IMR-90 (cell line): ENCODE data around the gene FAM171A1. TPM values are rescaled to one million over a fixed set of nuclear protein-coding genes. Genes with fewer than 3 reads are reported as not detected.

ENCODE experiments used
- ATAC-seq: fragments of 200-7000 bp; cut with Tn5 transposase; 2 replicates; pipeline ENCODE4 v1.9.1; 2020; ENCODE audit warnings: low read depth, mild to moderate bottlenecking, moderate library complexity
- BruUV-seq: library from RNA; stranded (reverse); fragments of 400-500 nt; replicated peaks from 2 replicates; lab custom pipeline; 2021; lab: Mats Ljungman, UMichigan
- CTCF ChIA-PET: fragments of 300-600 bp; formaldehyde crosslinking; extraction: SDS; loops from one replicate; lab custom pipeline; 2021; ENCODE audit warnings: antibody characterized with exemption; lab: Yijun Ruan, JAX
- POLR2A ChIA-PET: fragments of 300-600 bp; sonication (Branson Sonifier 250); formaldehyde crosslinking; loops from one replicate; lab custom pipeline; 2022; ENCODE audit warnings: antibody characterized with exemption; ENCODE audit not compliant: unreplicated experiment; lab: Charles Lee
- DNase-seq: peaks from one replicate; pipeline ENCODE4 v3.0.0; 2013
- H2AFZ ChIP-seq: replicated peaks from 2 replicates; pipeline ENCODE3; 2013; ENCODE audit warnings: low read length, mild to moderate bottlenecking; ENCODE audit not compliant: poor library complexity
- H2AK5ac ChIP-seq: 2 replicates; pipeline ENCODE4 v1.6.1; 2013; ENCODE audit warnings: low read depth, low read length, inconsistent platforms
- H2AK9ac ChIP-seq: replicated peaks from 2 replicates; pipeline ENCODE3; 2013; ENCODE audit warnings: mild to moderate bottlenecking, low read depth, low read length, moderate library complexity; ENCODE audit not compliant: poor library complexity
- H2BK120ac ChIP-seq: 2 replicates; pipeline ENCODE4 v1.6.1; 2013; ENCODE audit warnings: low read depth, low read length, inconsistent platforms
- H2BK15ac ChIP-seq: 3 replicates; pipeline ENCODE4 v1.6.1; 2013; ENCODE audit warnings: low read depth, low read length, inconsistent platforms
- H2BK20ac ChIP-seq: 2 replicates; pipeline ENCODE4 v1.6.1; 2013; ENCODE audit warnings: low read depth, mild to moderate bottlenecking, inconsistent platforms, low read length, moderate library complexity
- H2BK5ac ChIP-seq: 2 replicates; pipeline ENCODE4 v1.6.1; 2013; ENCODE audit warnings: mild to moderate bottlenecking, low read depth, low read length, inconsistent platforms; ENCODE audit not compliant: poor library complexity, severe bottlenecking
- H3K14ac ChIP-seq: replicated peaks from 2 replicates; pipeline ENCODE4 v1.6.1; 2013; ENCODE audit warnings: low read depth, low read length, inconsistent platforms
- H3K18ac ChIP-seq: 2 replicates; pipeline ENCODE4 v1.6.1; 2013; ENCODE audit warnings: low read depth, low read length, control low read depth
- H3K23ac ChIP-seq: 2 replicates; pipeline ENCODE4 v1.6.1; 2013; ENCODE audit warnings: low read depth, low read length, inconsistent platforms
- H3K27ac ChIP-seq: 2 replicates; pipeline ENCODE4 v1.5.1; 2013; ENCODE audit warnings: mild to moderate bottlenecking, control low read depth, low read length; ENCODE audit not compliant: insufficient read depth
- H3K27me3 ChIP-seq: 2 replicates; pipeline ENCODE4 v1.6.1; 2013; ENCODE audit warnings: low read length; ENCODE audit not compliant: control insufficient read depth, insufficient read depth
- H3K36me3 ChIP-seq: 2 replicates; pipeline ENCODE4 v1.6.1; 2013; ENCODE audit warnings: low read length, mixed read lengths; ENCODE audit not compliant: control insufficient read depth, insufficient read depth
- H3K4ac ChIP-seq: 2 replicates; pipeline ENCODE4 v1.6.1; 2013; ENCODE audit warnings: low read depth, low read length, inconsistent platforms
- H3K4me1 ChIP-seq: 2 replicates; pipeline ENCODE4 v1.6.1; 2013; ENCODE audit warnings: low read length, mixed read lengths; ENCODE audit not compliant: control insufficient read depth, insufficient read depth
- H3K4me2 ChIP-seq: 2 replicates; pipeline ENCODE4 v1.6.1; 2013; ENCODE audit warnings: low read depth, mild to moderate bottlenecking, control low read depth, low read length, moderate library complexity
- H3K4me3 ChIP-seq: 2 replicates; pipeline ENCODE4 v1.5.1; 2013; ENCODE audit warnings: low read depth, mild to moderate bottlenecking, control low read depth, low read length, moderate library complexity; ENCODE audit not compliant: insufficient read depth
- H3K56ac ChIP-seq: 2 replicates; pipeline ENCODE4 v1.6.1; 2013; ENCODE audit warnings: low read length, inconsistent platforms; ENCODE audit not compliant: insufficient read depth; ENCODE audit errors: extremely low read depth
- H3K79me1 ChIP-seq, 2 experiments: 2 replicates each; pipeline ENCODE4 v1.6.1; 2013; ENCODE audit warnings: low read length in 2 of 2, inconsistent platforms in 1 of 2, low read depth in 1 of 2
- H3K9ac ChIP-seq: 2 replicates; pipeline ENCODE4 v1.6.1; 2013; ENCODE audit warnings: low read depth, low read length, control low read depth
- H3K9me1 ChIP-seq: 2 replicates; pipeline ENCODE4 v1.6.1; 2013; ENCODE audit warnings: low read length, inconsistent platforms; ENCODE audit not compliant: insufficient read depth
- H3K9me3 ChIP-seq: 2 replicates; pipeline ENCODE4 v1.6.1; 2013; ENCODE audit warnings: low read length; ENCODE audit not compliant: control insufficient read depth, insufficient read depth
- H4K20me1 ChIP-seq: 2 replicates; pipeline ENCODE4 v1.6.1; 2013; ENCODE audit warnings: low read length, inconsistent platforms; ENCODE audit not compliant: insufficient read depth
- H4K5ac ChIP-seq: 2 replicates; pipeline ENCODE4 v1.6.1; 2013; ENCODE audit warnings: mild to moderate bottlenecking, low read depth, low read length, control low read depth
- H4K8ac ChIP-seq, 2 experiments: 2 replicates each; pipeline ENCODE4 v1.6.1; 2013; ENCODE audit warnings: low read depth in 2 of 2, low read length in 2 of 2, control low read depth in 1 of 2, inconsistent platforms in 1 of 2
- H4K91ac ChIP-seq: 2 replicates; pipeline ENCODE4 v1.6.1; 2013; ENCODE audit warnings: low read depth, low read length, inconsistent platforms; ENCODE audit not compliant: insufficient read depth
- BHLHE40 ChIP-seq: fragments of 150-350 bp; IDR thresholded peaks from 2 replicates; pipeline ENCODE4 v1.6.1; 2016; ENCODE audit warnings: mild to moderate bottlenecking, low read depth, low read length
- MXI1 ChIP-seq: IDR thresholded peaks from 2 replicates; pipeline ENCODE4 v1.6.1; 2012; ENCODE audit warnings: low read depth, mild to moderate bottlenecking, low read length, moderate library complexity, borderline replicate concordance
- WGBS, 2 experiments: methylation state at CpG; one replicate each; pipeline versions ENCODE4 v1.1.5 to v1.1.7; 2013; ENCODE audit warnings: missing lambda C conversion rate in 2 of 2; ENCODE audit not compliant: insufficient read length in 1 of 2; ENCODE audit errors: extremely low coverage in 2 of 2; 5-methylcytosine and 5-hydroxymethylcytosine counted together
- dilution Hi-C: fragments of 300-500 bp; cut with HindIII; formaldehyde crosslinking; loops from one replicate; pipeline ENCODE4 v1.14.3; 2018; ENCODE audit warnings: low sequenced_read_pairs; ENCODE audit not compliant: unreplicated experiment
- in situ Hi-C: fragments of 300-500 bp; cut with MboI; formaldehyde crosslinking; loops from 3 replicates; pipeline ENCODE4 v1.14.3; 2019; ENCODE audit warnings: low sequenced_read_pairs, inconsistent platforms, mixed read lengths
- intact Hi-C: fragments of 100-400 bp; cut with micrococcal nuclease; formaldehyde crosslinking; loops from 2 replicates; pipeline ENCODE4 v1.10.0; 2022
- polyA plus RNA-seq, 3 experiments: library from polyadenylated mRNA; depleted of rRNA; stranded (reverse); fragments of >200 nt; gene quantifications; 2 replicates each; pipeline ENCODE4 v1.2.3, GENCODE V29; 2012; ENCODE audit warnings: low replicate concordance in 1 of 3
- total RNA-seq: library from RNA; depleted of rRNA; stranded (reverse); fragments of >200 nt; gene quantifications from 2 replicates; pipeline ENCODE4 v1.2.3, GENCODE V29; 2012

Gene FAM171A1
- total and polyA plus RNA-seq, 2 of the 4 experiments (the other 2 are of a cell fraction): 20.3 to 30.6 TPM

DNA sequence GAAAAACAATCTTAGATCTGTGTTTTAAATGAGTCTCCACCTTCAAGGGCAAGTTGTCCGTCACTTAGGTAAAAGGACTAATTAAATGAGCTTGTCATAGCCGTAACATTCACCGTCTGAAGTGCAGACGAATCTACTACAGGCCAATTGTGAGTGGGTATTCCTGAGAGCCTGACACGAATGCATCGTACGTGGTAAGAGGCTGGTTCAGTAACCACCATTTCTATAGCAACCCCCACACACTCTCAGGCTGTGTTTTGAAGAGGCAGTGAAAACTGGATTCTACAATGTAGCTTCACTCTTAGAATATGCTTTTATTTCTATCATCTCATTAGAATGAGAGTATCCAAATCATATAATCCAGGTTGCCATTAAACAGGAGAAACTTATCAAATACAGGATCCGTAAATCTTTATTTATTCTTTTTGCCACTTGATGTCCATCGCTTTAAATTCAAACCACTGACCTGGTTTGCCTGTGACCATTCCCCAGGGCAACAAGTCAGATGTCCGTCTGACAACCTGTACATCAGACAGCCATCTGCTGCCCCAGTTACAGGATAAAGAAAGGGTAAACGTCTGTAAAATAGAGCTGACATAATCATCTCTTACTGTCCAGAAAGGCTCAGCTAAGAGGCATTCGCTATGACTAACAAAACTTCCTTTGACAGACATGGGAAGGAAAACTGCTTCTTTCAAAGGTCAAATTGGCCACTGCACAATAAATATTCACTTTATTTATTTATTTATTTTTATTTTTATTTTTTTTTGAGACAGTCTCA lies 132.3 kb downstream of the FAM171A1 start:
- no peak overlapping the region for H3K23ac ChIP-seq
- no peak overlapping the region for H2BK15ac ChIP-seq
- no peak overlapping the region for H2AK9ac ChIP-seq
- dilution Hi-C loops (no loop called here), in situ Hi-C loops (no loop called here), intact Hi-C loops (no loop called here)
- no peak overlapping the region for H3K18ac ChIP-seq
- H3K36me3 ChIP-seq: no peaks in the 10 kb centered on the region
- H4K20me1 ChIP-seq: no peaks in the 10 kb centered on the region
- no peak overlapping the region for H2BK20ac ChIP-seq
- no peak overlapping the region for H3K56ac ChIP-seq
- no TSS peak for BruUV-seq
- H3K14ac ChIP-seq: no peak overlapping the region
- WGBS, 2 experiments: no CpG with 5 or more reads among the region's 12 CpGs
- H3K27me3 ChIP-seq: no peaks in the 10 kb centered on the region
- no peaks in the 10 kb centered on the region; the same call in 1 of the 2 replicates for H3K9me1 ChIP-seq
- no peak overlapping the region for H2AK5ac ChIP-seq
- H3K4ac ChIP-seq: no peak overlapping the region
- H3K9ac ChIP-seq: no peak overlapping the region
- H4K5ac ChIP-seq: no peak overlapping the region
- no peak for ATAC-seq
- H3K4me3 ChIP-seq: no peak overlapping the region
- DNase-seq: peak; percentile 60
- no peak overlapping the region for H2AFZ ChIP-seq
- H3K4me2 ChIP-seq: no peak overlapping the region
- POLR2A ChIA-PET: no interaction called here
- CTCF ChIA-PET: interaction anchor here (0.5 kb wide), 1 partner anchor 412 kb away, joined by 4 read pairs; no protein-coding TSS in a partner anchor
- no peak for TF ChIP-seq MXI1
- TF ChIP-seq BHLHE40: no peak
- peaks cover 0 to 9% of the 10 kb centered on the region in 2 experiments; a peak in 1 of 4 replicates for H3K79me1 ChIP-seq
- no peak overlapping the region for H4K91ac ChIP-seq
- H3K9me3 ChIP-seq: no peaks in the 10 kb centered on the region
- no peak overlapping the region for H2BK5ac ChIP-seq
- H3K4me1 ChIP-seq: peaks cover 2% of the 10 kb centered on the region; the same call in 1 of the 2 replicates
- no peak overlapping the region for H3K27ac ChIP-seq
- H2BK120ac ChIP-seq: no peak overlapping the region
- no peak overlapping the region for H4K8ac ChIP-seq
